HUDEP-2 (cell line): Measurements from ENCODE around the gene COL23A1.

Experiments used
- DNase-seq, 76 experiments: peaks; one replicate each; lab custom pipeline; 2025; ENCODE audit not compliant: unreplicated experiment in 76 of 76; lab: John Stamatoyannopoulos, UW

The COL23A1 gene

GRCh38 chr5:178350361-178351220, 239.6 kb downstream of the COL23A1 start:
- no peak for DNase-seq

- DNase-seq = no peak
Measured at GRCh38 chr5:178349625-178350353, 240.4 kb downstream of the COL23A1 start.

GRCh38 chr5:178349075-178349511, 241.1 kb downstream of the COL23A1 start:
- DNase-seq = no peak

GRCh38 chr5:178348356-178349074, 241.7 kb downstream of the COL23A1 start:
- DNase-seq = no peak

- DNase-seq = no peak
Measured at GRCh38 chr5:178347956-178348355, 242.2 kb downstream of the COL23A1 start.

GRCh38 chr5:178346607-178347334, 243.4 kb downstream of the COL23A1 start:
- no peak for DNase-seq

- DNase-seq = no peak
Measured at GRCh38 chr5:178343306-178343705, 246.9 kb downstream of the COL23A1 start.

- no peak for DNase-seq
Measured at GRCh38 chr5:178341851-178342140, 248.4 kb downstream of the COL23A1 start.

GRCh38 chr5:178341091-178341850, 248.9 kb downstream of the COL23A1 start:
- no peak for DNase-seq

GRCh38 chr5:178340637-178341036, 249.6 kb downstream of the COL23A1 start:
- DNase-seq = no peak

GRCh38 chr5:178340187-178340586, 250.0 kb downstream of the COL23A1 start:
- no peak for DNase-seq

GRCh38 chr5:178339272-178339671, 250.9 kb downstream of the COL23A1 start:
- no peak for DNase-seq

GRCh38 chr5:178338750-178339144, 251.4 kb downstream of the COL23A1 start:
- no peak for DNase-seq

- DNase-seq = no peak
Measured at GRCh38 chr5:178338126-178338749, 252.0 kb downstream of the COL23A1 start.

GRCh38 chr5:178337334-178337741, 252.9 kb downstream of the COL23A1 start:
- no peak for DNase-seq

GRCh38 chr5:178336889-178337288, 253.3 kb downstream of the COL23A1 start:
- no peak for DNase-seq

GRCh38 chr5:178335302-178336030, 254.7 kb downstream of the COL23A1 start:
- no peak for DNase-seq

- DNase-seq = no peak
Measured at GRCh38 chr5:178334861-178335260, 255.3 kb downstream of the COL23A1 start.
